PC-9 (cell line): Measurements from ENCODE around the gene TAF6.

Source experiments
- EZH2 ChIP-seq: fragments of 200-600 bp; sonication (generic); IDR thresholded peaks from 2 replicates; pipeline ENCODE4 v1.8.0; 2017; ENCODE audit warnings: antibody characterized with exemption, low read depth
- TF ChIP-seq, protein P1 (sequence below): fragments of 200-600 bp; sonication (generic); conservative IDR thresholded peaks from 2 replicates; pipeline ENCODE4 v1.6.1; 2017; ENCODE audit warnings: mixed run types, antibody characterized with exemption, mild to moderate bottlenecking, moderate library complexity

DNA sequence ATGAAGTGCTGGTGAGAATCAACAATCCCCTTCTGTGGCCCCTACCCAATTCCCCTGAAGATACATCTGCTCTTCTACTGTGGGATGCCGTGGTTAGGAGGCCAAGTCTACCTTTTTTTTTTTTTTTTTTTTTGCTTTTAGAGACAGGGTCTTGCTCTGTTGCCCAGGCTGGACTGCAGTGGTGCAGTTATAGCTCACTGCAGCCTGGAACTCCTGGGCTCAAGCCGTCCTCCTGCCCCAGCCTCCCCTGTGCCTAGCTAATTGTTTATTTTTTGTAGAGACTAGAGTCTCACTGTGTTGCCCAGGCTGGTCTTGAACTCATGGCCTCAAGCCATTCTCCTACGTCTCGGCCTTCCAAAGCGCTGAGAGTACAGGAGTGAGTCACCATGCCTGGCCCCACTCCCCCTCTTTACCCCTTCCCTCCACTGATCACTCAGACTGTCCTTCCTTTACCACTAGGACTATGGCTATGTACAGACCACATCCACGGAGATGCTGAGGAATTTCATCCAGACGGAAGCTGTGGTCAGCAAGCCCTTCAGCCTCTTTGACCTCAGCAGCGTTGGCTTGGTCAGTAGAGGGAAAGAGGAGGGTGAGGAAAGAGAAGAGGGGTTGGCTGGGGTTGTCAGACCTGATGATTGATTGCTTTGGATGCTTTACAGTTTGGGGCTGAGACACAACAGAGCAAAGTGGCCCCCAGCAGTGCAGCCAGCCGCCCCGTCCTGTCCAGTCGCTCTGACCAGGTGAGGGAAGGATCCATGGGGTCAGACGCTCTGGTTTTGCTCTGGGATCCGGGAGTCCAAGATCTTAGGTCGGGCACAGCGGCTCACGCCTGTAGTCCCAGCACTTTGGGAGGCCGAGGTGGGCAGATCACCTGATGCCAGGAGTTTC lies 16.0 kb downstream of the TAF6 start:
- TF ChIP-seq, protein P1, sequence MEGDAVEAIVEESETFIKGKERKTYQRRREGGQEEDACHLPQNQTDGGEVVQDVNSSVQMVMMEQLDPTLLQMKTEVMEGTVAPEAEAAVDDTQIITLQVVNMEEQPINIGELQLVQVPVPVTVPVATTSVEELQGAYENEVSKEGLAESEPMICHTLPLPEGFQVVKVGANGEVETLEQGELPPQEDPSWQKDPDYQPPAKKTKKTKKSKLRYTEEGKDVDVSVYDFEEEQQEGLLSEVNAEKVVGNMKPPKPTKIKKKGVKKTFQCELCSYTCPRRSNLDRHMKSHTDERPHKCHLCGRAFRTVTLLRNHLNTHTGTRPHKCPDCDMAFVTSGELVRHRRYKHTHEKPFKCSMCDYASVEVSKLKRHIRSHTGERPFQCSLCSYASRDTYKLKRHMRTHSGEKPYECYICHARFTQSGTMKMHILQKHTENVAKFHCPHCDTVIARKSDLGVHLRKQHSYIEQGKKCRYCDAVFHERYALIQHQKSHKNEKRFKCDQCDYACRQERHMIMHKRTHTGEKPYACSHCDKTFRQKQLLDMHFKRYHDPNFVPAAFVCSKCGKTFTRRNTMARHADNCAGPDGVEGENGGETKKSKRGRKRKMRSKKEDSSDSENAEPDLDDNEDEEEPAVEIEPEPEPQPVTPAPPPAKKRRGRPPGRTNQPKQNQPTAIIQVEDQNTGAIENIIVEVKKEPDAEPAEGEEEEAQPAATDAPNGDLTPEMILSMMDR = no peak
- no peak for TF ChIP-seq EZH2
